ENCODE measurements around the gene RING1. TPM values are rescaled to one million over a fixed set of nuclear protein-coding genes. Genes with fewer than 3 reads are reported as not detected.
A peak's percentile ranks its signal among the peaks of the same experiment; 100 is the strongest.

The RING1 gene
- total RNA-seq, 1 experiment from 2014 or later = 31.0 TPM

DNA sequence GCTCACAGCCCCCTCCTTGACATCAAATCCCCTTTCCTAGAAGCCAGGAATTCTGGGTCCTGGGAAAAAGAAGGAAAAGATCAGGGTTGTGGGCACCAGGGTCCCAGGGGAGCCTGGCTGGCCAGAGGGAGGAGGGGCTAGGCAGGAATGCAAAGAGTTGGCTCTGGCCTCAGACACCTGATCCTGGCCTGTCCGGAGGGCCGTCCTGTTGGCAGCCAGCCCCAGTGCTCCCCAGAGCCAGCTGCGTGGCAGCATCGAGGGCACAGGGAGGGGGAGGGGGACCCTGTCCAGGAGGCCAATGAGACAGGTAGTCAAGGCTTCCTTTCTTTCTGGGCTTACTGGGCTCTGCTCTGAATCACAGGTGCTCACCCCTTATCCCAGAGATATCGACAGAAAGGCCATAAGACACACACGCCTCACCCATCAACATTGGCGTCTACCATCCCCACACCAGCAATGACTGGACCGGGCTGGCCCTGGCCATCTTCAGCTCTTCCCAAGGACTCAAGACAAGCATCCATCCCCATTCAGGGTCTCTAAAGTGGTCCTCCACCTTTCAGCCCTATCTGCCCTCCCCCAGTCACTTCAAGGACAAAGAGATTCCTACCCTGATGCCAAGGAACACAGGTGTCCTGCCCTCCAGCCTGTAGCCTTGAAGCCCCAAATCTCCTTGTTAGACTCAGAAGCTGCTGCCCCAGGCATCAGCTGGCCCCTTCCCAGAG, 16.8 kb upstream of the RING1 start:
- H3K4me2 ChIP-seq (ENCODE audit: insufficient read depth, insufficient read length, low read length) = peak overlapping the region; percentile 84
- H3T11ph ChIP-seq (ENCODE audit: low read length) = no peak overlapping the region
- peaks cover 11% of the 10 kb centered on the region for H3K23me2 ChIP-seq (ENCODE audit: insufficient read length, low read depth, low read length, poor library complexity, severe bottlenecking)
- H2BK120ac ChIP-seq (ENCODE audit: low read depth, low read length, poor library complexity, severe bottlenecking) = no peak overlapping the region
- peaks cover 64% of the 10 kb centered on the region for H3K27me3 Mint-ChIP-seq (ENCODE audit: low read depth)
- H3K9me3 Mint-ChIP-seq = no peaks in the 10 kb centered on the region; a peak in 1 of 5 replicates
- H2BK5ac ChIP-seq (ENCODE audit: insufficient read length, low read length) = no peak overlapping the region
- no peak overlapping the region for H2AFZ ChIP-seq (ENCODE audit: low read length)
- no peak overlapping the region for H2AK5ac ChIP-seq (ENCODE audit: insufficient read length, low read length)
- peaks cover 14 to 25% (median 22%) of the 10 kb centered on the region in 3 experiments; a peak in 6 of 7 replicates for H3K36me3 Mint-ChIP-seq (ENCODE audit: insufficient read depth in 1 of 3, low read depth in 3 of 3)
- no peaks in the 10 kb centered on the region for H3K79me2 ChIP-seq (ENCODE audit: insufficient read depth, low read length)
- no peak overlapping the region for H3K56ac ChIP-seq (ENCODE audit: insufficient read length, low read depth, low read length)
- H4K8ac ChIP-seq (replicated peaks; ENCODE audit: insufficient read length, low read depth, low read length) = no peak overlapping the region
- no peak overlapping the region for H2BK15ac ChIP-seq (ENCODE audit: low read depth, low read length)
- H3K4ac ChIP-seq (ENCODE audit: low read depth, low read length) = no peak overlapping the region
- WGBS (ENCODE audit: extremely low coverage, insufficient read length, low lambda C conversion rate) = no CpG with 5 or more reads among the region's 8 CpGs
- no peak overlapping the region for H3K27ac ChIP-seq (ENCODE audit: insufficient read length, low read depth, low read length)
- no peak for TF ChIP-seq CTCF (conservative IDR thresholded peaks at IDR 0.05)
- DNase-seq = no peak
- no peak overlapping the region for H2BK12ac ChIP-seq (ENCODE audit: insufficient read length, low read depth, low read length)
- no peaks in the 10 kb centered on the region for H4K20me1 ChIP-seq (ENCODE audit: control insufficient read depth, insufficient read depth, insufficient read length)
- H3K9me3 ChIP-seq (ENCODE audit: control insufficient read depth, low read depth, low read length) = no peaks in the 10 kb centered on the region
- H3K23ac ChIP-seq (ENCODE audit: insufficient read length, low read depth, low read length) = no peak overlapping the region
- H2BK20ac ChIP-seq (ENCODE audit: low read depth, low read length, poor library complexity, severe bottlenecking) = no peak overlapping the region
- H3K18ac ChIP-seq (ENCODE audit: insufficient read length, low read depth, low read length) = no peak overlapping the region
- H3K79me1 ChIP-seq (ENCODE audit: insufficient read depth, low read depth, low read length, poor library complexity, severe bottlenecking) = no peaks in the 10 kb centered on the region
- no peak overlapping the region for H3K9ac ChIP-seq (ENCODE audit: extremely low read depth, insufficient read length, low read length)
- H3K4me1 Mint-ChIP-seq = peaks cover 12 to 18% of the 10 kb centered on the region in 2 experiments
- H4K5ac ChIP-seq (ENCODE audit: insufficient read length, low read depth, low read length) = no peak overlapping the region
- H3K27ac Mint-ChIP-seq = no peak overlapping the region
- no peak overlapping the region for H3K14ac ChIP-seq (ENCODE audit: insufficient read depth, low read length)
- H3K4me1 ChIP-seq (ENCODE audit: insufficient read depth, low read length) = no peaks in the 10 kb centered on the region
- peak overlapping the region; percentile 76 to 91; a peak in 3 of 5 replicates for H3K4me3 Mint-ChIP-seq
- H4K91ac ChIP-seq (ENCODE audit: insufficient read length, low read depth, low read length) = no peak overlapping the region
- peaks cover 3% of the 10 kb centered on the region; the same call in 1 of the 2 replicates for H3K27me3 ChIP-seq (ENCODE audit: insufficient read depth, low read length)
